Keratinocyte (primary cell): ENCODE data around the gene IL4R. TPM values are rescaled to one million over a fixed set of nuclear protein-coding genes. Genes with fewer than 3 reads are reported as not detected.

Experiments
- DNase-seq: peaks from one replicate; pipeline ENCODE4 v3.0.0-alpha.2; 2011; ENCODE audit warnings: low read depth, missing footprints, low spot score
- FAIRE-seq: peaks from 2 replicates; lab custom pipeline; 2011; peaks lifted over from hg19 to GRCh38; lab: Jason Lieb, UNC
- H2AFZ ChIP-seq: 2 replicates; pipeline ENCODE4 v1.6.0; 2012; ENCODE audit warnings: low read length, control low read depth, inconsistent platforms; ENCODE audit not compliant: control insufficient read depth
- H3K27ac ChIP-seq: 2 replicates; pipeline ENCODE4 v1.5.1; 2011; ENCODE audit warnings: low read length; ENCODE audit not compliant: control insufficient read depth, insufficient read depth
- H3K27me3 ChIP-seq: 3 replicates; pipeline ENCODE4 v1.6.0; 2011; ENCODE audit warnings: low read length; ENCODE audit not compliant: control insufficient read depth, insufficient read depth; ENCODE audit errors: extremely low read depth
- H3K36me3 ChIP-seq, 2 experiments: 2 replicates in 1 of 2; 3 replicates in 1 of 2; pipeline ENCODE4 v1.5.1; 2011; ENCODE audit warnings: low read length in 2 of 2, mild to moderate bottlenecking in 1 of 2; ENCODE audit not compliant: control insufficient read depth in 2 of 2, insufficient read depth in 2 of 2; ENCODE audit errors: extremely low read depth in 1 of 2
- H3K4me1 ChIP-seq: 3 replicates; pipeline ENCODE4 v1.5.1; 2011; ENCODE audit warnings: low read length; ENCODE audit not compliant: control insufficient read depth, insufficient read depth; ENCODE audit errors: extremely low read depth
- H3K4me2 ChIP-seq: 3 replicates; pipeline ENCODE4 v1.6.0; 2011; ENCODE audit warnings: low read depth, low read length; ENCODE audit not compliant: control insufficient read depth, insufficient read depth; ENCODE audit errors: extremely low read depth
- H3K4me3 ChIP-seq, 3 experiments: fragments of 200-600 bp in 1 of 3; sonication (generic) in 1 of 3; 2 replicates in 2 of 3; 3 replicates in 1 of 3; pipeline ENCODE4 v1.5.1; 2011 to 2016; ENCODE audit warnings: low read length in 3 of 3, mild to moderate bottlenecking in 3 of 3, control low read depth in 2 of 3, inconsistent platforms in 1 of 3, low read depth in 1 of 3, mixed read lengths in 1 of 3, mixed run types in 1 of 3, moderate library complexity in 1 of 3; ENCODE audit not compliant: control insufficient read depth in 2 of 3, insufficient read depth in 2 of 3; ENCODE audit errors: extremely low read depth in 1 of 3
- H3K79me2 ChIP-seq: 2 replicates; pipeline ENCODE4 v1.6.0; 2012; ENCODE audit warnings: low read length; ENCODE audit not compliant: control insufficient read depth, insufficient read depth
- H3K9ac ChIP-seq: 3 replicates; pipeline ENCODE4 v1.6.0; 2011; ENCODE audit warnings: low read length; ENCODE audit not compliant: control insufficient read depth, insufficient read depth; ENCODE audit errors: extremely low read depth
- H3K9me1 ChIP-seq: 3 replicates; pipeline ENCODE4 v1.6.0; 2011; ENCODE audit warnings: low read length; ENCODE audit not compliant: control insufficient read depth, insufficient read depth; ENCODE audit errors: extremely low read depth
- H3K9me3 ChIP-seq: 2 replicates; pipeline ENCODE4 v1.5.1; 2012; ENCODE audit warnings: low read depth, low read length; ENCODE audit not compliant: control insufficient read depth
- H4K20me1 ChIP-seq: 3 replicates; pipeline ENCODE4 v1.6.0; 2011; ENCODE audit warnings: low read length; ENCODE audit not compliant: control insufficient read depth, insufficient read depth; ENCODE audit errors: extremely low read depth
- CTCF ChIP-seq, 3 experiments: IDR thresholded peaks in 1 of 3; conservative IDR thresholded peaks in 1 of 3; optimal IDR thresholded peaks in 1 of 3; 2 replicates in 2 of 3; 3 replicates in 1 of 3; pipeline versions ENCODE3 to v1.5.1; 2011; ENCODE audit warnings: low read length in 3 of 3, mild to moderate bottlenecking in 3 of 3, moderate library complexity in 2 of 3, control low read depth in 1 of 3, inconsistent platforms in 1 of 3; ENCODE audit not compliant: insufficient read depth in 2 of 3; ENCODE audit errors: extremely low read depth in 1 of 3
- EZH2 ChIP-seq: IDR thresholded peaks from one replicate; pipeline ENCODE4 v1.6.1; 2012; ENCODE audit warnings: inconsistent platforms, mild to moderate bottlenecking, low read length, moderate library complexity
- dilution Hi-C: fragments of 300-500 bp; cut with MboI; formaldehyde crosslinking; loops from one replicate; pipeline ENCODE4 v1.7.0; 2020; ENCODE audit warnings: low sequenced_read_pairs; ENCODE audit not compliant: extremely low pct_ligation_motif_present
- polyA plus RNA-seq, 5 experiments: library from polyadenylated mRNA; depleted of rRNA in 3 of 5; stranded (reverse) in 3 of 5; stranded (forward) in 1 of 5; unstranded in 1 of 5; fragments of >200 nt; gene quantifications; 1 replicate in 1 of 5; 2 replicates in 3 of 5; 3 replicates in 1 of 5; pipeline versions ENCODE4 v1.2.1 to v1.2.3, GENCODE V29; 2011 to 2012; ENCODE audit warnings: missing spikeins in 2 of 5, low read depth in 1 of 5, low replicate concordance in 1 of 5

Gene IL4R
- polyA plus RNA-seq, 1 donor (not counting 4 experiments of a cell fraction or from before 2014, with no cell fraction given) = 60.5 TPM

- H3K4me2 ChIP-seq = no peak overlapping the region
Observed at GRCh38 chr16:27400751-27401620, 87.2 kb downstream of the IL4R start.

GRCh38 chr16:27401768-27402568 lies 88.2 kb downstream of the IL4R start, which contains the start of gene IL21R:
IL21R (plus strand) TSS chr16:27402174; CDS start chr16:27430072, 27,898 bp downstream.
- TF ChIP-seq CTCF (optimal IDR thresholded peaks at IDR 0.05 in 1 of 3, IDR thresholded peaks at IDR 0.05 in 1 of 3, conservative IDR thresholded peaks at IDR 0.05 in 1 of 3; ENCODE audit: extremely low read depth in 1 of 3, insufficient read depth in 2 of 3, low read length in 3 of 3) (no peak), EZH2 (no peak)
- DNase-seq = no peak
- no peak for FAIRE-seq
- Histone ChIP-seq H3K4me2 (no peak within 1 kb of the TSS), H3K79me2 (no peaks in the 10 kb centered on the region), H3K4me1 (no peaks in the 10 kb centered on the region), H2AFZ (no peak within 1 kb of the TSS), H3K9me1 (no peaks in the 10 kb centered on the region), H3K27me3 (peaks cover 29% of the 10 kb centered on the region), H3K4me3 (no peak within 1 kb of the TSS), H3K36me3 (no peaks in the 10 kb centered on the region), H3K9ac (no peak within 1 kb of the TSS), H4K20me1 (no peaks in the 10 kb centered on the region), H3K27ac (no peak within 1 kb of the TSS), H3K9me3 (no peaks in the 10 kb centered on the region)
- dilution Hi-C loops = no loop called here

More at GRCh38 chr16:27400751-27401620, 87.2 kb downstream of the IL4R start:
- no peaks in the 10 kb centered on the region for H4K20me1 ChIP-seq
- no peaks in the 10 kb centered on the region for H3K9me3 ChIP-seq
- no peak for TF ChIP-seq CTCF (optimal IDR thresholded peaks at IDR 0.05 in 1 of 3, IDR thresholded peaks at IDR 0.05 in 1 of 3, conservative IDR thresholded peaks at IDR 0.05 in 1 of 3; ENCODE audit: extremely low read depth in 1 of 3, insufficient read depth in 2 of 3, low read length in 3 of 3)
- no peak for TF ChIP-seq EZH2
- no peaks in the 10 kb centered on the region for H3K79me2 ChIP-seq
- no peaks in the 10 kb centered on the region for H3K4me1 ChIP-seq
- H3K36me3 ChIP-seq = no peaks in the 10 kb centered on the region
- H3K9me1 ChIP-seq = no peaks in the 10 kb centered on the region
- no peak overlapping the region for H3K27ac ChIP-seq
- H3K27me3 ChIP-seq = peaks cover 29% of the 10 kb centered on the region
- H3K9ac ChIP-seq = no peak overlapping the region
- dilution Hi-C loops = no loop called here
- FAIRE-seq = no peak
- DNase-seq = no peak
- no peak overlapping the region for H2AFZ ChIP-seq
- no peak overlapping the region for H3K4me3 ChIP-seq
